Mucosa of gallbladder (tissue), 1 donor: Measurements from ENCODE around the gene ATP8A2. TPM values are rescaled to one million over a fixed set of nuclear protein-coding genes. Genes with fewer than 3 reads are reported as not detected.
"Not testable (repeated sequence)": the region's sequence is repeated elsewhere in the genome, so short reads cannot be mapped to it uniquely, and the experiment has no call there.

Experiments
- DNase-seq: peaks from one replicate; pipeline ENCODE4 v3.0.0-alpha.2; 2020; ENCODE audit warnings: low spot score
- total RNA-seq: library from RNA; stranded (reverse); gene quantifications from one replicate; pipeline ENCODE4 v1.2.1, GENCODE V29; 2021
- donor health status: DM: no; HTN: no; CAD: no.

ATP8A2 gene
- total RNA-seq, 1 donor from 2014 or later, result 0.29 TPM

DNA sequence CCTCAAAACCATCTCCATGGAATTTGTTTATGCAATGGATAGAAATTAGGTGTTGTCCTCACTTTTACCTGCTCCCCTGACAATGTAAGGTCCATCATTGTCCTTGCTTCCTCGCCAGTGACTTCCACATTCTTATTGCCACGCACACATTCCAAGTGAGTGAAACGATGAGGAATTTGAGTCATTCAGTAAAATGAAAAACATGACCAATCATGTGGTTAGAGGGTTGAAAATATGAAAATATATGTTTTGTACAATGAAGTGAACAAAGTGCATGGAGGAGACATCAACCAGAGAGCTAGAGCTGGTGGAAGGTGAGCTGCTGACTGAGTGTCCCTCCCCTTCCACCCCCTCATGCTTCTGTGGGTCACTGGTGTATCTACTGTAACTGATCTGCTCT is 91.7 kb downstream of the ATP8A2 start:
- no peak for DNase-seq

DNA sequence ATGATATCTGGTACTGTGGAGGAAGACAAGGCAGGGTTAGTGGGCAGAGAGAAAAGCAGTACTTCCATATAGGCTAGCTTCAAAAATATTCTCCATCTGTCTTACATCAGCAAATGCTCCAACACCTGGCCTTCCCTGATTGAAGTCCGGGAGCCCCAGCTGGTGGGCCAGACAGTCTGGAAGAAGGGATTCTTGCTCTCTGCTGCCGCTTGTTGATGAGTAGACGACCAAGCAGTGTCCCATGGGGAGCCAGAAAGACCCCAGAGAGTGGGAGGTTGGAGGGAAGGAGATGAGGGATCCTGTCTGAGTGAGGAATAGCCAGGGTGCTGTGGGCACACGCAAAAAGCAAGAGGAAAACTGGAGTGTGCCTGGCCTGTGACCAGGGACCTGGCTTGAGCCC is 95.1 kb downstream of the ATP8A2 start:
- no peak for DNase-seq

DNA sequence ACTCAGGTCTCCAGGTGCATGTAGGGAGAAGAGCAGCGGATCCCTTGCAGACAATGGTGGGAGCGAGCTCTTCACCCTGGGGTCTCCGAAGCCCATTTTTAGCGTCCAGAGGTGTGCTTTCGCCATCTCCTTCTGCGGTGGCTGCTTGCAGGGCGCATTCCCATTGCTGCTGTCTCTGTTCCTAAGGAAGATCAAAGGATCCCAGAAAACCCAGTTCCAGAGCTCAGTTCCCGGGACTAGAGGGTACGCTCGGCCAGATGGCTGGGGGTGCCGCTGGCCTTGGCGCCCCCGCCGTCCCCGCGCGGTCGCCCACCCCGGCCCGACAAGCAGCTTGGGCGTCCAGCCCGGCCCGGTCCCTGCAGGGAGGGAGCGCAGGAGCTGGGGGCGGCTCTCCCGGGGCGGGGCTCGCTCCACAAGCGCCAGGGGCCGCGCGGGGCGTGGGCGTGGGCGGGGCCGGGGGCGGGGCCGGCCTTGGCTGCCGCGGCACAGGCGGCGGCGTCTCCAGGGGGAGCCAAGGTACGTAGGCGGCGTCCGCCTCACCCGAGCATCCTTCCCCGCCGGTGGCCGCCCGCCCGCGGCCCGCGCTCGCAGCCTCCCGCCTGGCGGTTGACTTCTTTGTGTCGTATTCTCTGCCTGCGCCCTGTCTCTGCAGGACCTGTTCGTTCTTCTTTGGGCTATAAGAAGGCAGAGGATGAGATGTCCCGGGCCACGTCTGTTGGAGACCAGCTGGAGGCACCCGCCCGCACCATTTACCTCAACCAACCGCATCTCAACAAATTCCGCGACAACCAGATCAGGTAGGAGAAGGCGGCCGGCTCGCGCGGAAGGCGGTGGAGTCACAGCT is 96.8 kb downstream of the ATP8A2 start:
- no peak for DNase-seq

DNA sequence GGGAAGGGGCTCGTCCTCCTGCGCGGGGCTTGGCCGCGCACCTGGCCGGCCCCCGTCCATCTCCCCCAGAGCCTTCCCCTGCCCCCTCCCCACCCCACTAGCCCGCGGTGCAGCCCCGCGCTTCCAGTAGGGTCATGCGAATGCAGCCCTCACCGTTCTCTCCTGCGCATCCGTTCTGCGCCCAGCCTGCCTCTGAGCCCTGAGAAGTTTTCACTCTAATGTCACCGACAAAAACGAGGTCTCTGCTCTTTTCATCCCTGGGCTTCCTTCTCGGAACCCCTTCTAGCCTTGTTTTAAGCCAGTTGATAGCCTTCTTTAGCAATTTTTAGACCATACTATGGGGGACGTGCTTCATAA is 97.4 kb downstream of the ATP8A2 start:
- DNase-seq, result no peak

DNA sequence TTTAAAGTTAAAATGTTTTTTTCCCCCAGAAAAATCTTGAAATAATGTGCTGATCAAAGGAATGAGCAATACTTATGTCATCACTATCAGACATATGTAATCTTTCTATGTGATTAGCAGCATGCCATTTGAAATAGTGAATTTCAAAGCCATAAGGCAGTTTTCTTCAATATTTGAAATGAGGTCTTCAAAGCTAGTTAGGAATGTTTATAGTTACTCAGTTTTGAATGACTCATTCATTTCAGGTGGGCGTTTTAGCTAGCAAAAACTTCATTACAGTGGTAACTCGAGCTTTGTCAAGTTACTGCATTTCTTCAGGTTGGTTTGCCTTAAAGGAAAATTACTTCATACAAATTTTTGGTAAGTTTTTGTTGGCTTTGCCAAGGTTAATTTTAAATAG is 102.1 kb downstream of the ATP8A2 start:
- no peak for DNase-seq

DNA sequence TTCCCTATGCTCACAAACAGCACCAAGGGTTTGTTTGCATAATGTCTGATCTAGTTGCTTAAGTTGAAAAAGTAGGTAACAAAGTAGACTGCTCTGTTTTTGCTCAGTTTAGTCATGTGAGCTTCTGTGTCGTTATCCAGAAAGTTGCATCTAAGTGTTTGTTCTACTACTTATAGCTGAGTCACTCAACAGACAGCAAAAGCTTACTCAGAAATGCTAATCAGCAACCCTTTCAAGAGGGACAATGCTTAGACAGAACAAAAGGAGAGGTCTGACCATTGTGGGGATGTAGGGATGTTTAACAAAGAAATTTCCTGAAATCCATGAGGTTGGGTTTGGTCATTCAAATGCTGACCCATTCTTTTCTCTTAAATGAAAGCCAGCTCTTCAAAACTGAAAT is 106.4 kb downstream of the ATP8A2 start:
- no peak for DNase-seq

DNA sequence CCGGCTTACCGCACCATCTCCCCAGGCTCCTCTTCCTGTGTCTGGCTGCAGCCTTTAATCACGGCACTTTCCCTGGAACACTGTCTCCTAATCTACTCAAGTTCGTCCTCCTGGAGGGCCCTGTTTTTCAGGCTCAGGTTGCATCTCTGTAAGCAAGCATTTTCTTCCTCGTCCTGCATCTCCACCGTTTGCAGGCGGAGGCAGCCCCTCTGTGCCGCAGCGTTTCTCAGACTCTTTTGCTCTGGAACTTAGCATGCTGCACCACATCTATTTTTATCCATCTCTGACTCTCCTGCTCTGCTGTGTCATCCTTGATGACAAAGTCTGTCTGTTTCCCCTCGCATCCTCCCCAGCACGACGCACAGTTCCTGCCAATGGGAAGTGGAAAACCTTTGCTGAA is 117.5 kb downstream of the ATP8A2 start:
- no peak for DNase-seq

DNA sequence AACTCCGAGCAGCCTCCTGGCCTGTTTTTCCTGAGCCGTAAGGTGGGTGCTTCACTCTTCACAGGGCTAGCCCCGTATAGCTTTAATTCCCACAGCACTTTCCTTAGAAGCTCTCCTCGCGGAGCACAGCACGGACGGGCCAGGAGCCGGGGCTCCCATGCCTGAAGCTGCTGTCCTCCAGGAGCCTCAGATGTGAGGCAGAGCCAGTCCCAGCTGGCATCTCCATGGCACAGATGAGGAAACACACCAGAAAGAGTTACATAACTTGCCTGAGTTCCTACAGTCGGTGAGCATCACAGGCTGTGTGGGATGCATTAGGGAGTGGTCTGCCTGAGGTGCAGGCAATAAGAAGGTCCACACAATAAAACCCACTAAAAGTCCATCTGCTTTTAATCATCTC is 118.5 kb downstream of the ATP8A2 start:
- DNase-seq, result no peak

DNA sequence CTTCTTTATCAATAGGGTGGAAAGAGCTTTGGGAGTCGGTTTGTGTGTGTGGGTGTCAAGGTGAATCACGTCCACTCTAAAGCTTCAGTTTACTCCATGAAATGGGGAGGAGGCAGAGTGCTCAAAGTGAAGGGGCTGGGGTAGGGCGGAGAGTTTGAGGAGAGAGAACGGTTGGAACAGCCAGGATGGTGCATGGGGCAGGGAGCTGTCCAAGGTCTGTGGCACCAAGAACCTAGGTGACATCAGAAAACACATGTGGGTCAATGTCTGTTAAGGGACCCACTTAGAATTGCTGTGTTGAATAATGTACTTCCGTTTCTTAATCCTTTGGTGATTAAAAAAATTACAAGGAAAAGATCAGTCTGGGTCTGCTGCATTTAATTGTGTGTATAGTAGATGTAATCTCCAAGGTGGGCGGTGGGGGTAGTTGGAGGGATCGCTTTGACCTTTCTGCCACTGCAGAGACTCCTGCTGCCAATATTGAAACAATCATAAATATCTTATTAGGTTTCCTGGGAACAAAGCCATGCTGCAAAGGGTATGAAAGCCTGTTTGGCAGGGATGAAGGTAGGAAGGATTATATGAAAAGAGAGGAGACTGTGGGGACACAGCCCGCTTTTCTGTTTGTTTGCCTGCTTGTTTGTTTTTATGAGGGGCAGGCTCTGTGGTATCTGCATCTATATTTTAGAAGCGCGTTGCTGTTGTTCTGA is 122.3 kb downstream of the ATP8A2 start:
- no peak for DNase-seq

DNA sequence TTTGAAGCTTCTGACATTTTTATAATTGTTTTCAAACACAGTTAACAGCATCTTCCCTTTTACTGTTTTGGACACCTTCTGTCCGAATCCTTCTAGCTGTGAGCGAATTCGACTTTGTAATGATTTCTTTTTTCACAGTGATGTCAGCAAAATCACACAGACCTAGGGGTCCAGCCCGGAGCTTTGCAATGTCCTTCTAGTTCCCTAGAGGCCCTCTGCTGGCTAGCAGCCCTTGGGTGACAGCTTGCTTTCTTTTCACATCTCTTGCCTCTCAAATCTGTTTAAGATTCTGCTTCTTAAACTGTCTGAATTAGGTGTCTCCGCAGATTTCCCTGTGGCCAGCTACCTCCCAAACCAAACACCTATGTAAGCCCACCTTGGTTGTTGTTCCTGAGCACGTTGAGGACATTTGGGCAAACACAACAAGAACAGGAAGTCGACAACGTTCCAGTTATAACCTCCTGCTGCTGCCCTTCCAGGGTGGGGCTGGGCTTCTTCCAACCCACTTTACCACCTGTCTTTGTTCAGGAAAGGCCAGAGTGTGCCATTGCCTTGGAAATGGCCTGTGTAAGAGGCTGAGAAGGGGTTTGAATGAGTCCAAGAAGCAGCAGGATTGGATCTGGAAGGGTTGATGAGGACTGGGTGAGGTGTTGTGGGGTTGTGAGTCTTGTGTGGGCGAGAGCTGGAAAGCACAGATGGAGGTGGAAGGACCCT is 123.1 kb downstream of the ATP8A2 start:
- DNase-seq, result no peak

DNA sequence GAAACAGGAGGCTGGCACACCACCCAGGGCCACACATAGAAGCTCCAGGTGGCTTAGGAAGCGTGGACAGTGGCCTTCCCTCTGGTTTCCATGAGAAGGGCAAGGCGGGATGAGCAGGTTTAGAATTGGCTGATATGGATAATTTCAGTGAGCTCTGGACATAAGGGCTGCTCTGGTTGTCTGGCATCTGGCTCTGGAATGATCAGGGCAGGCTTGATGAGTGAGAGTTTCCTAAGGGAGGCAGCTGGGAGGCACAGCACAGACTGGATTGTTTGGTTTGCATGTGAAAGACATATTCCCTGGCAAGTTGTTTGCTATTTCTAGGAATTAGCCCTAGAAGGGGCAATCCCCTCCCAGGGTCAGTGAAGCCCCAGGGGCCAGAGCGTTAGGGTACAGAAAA is 129.5 kb downstream of the ATP8A2 start:
- no peak for DNase-seq

DNA sequence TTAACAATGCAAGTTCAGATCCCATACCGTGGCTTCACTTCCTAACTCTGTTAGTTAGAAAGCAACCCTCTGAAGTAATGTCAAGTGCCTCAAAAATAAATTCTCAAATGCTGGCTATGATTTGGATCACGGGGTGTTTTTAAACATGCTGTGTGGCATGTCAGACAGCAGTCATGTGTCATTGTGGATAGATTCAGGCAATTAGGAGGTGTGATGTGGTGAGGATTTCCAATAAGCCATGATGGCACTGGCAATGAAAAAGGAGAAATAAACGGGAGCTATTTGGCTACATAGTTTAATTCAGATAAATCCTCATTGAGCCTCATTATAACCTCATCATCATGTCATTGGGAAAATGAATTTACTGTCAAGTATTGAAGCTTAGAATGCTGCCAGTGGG is 130.3 kb downstream of the ATP8A2 start:
- no peak for DNase-seq

DNA sequence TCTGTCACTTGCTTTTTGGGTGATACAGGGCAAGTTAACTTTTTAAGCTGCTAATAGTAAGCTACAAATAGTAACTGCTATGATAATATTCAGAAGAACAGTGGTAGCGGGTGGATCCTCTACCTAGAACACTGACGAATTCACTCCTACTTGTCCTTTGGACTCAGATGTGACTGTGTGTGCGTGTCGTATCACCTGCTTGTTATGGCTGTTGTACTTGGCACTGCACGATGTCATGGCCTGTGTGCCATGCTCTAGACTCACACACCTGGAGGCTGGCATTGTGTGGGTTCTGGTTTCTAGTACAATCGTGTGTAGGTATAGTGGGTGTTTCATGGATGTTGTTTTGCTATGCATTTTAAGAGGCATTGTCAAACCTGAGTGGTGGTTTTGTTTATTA is 130.8 kb downstream of the ATP8A2 start:
- no peak for DNase-seq

DNA sequence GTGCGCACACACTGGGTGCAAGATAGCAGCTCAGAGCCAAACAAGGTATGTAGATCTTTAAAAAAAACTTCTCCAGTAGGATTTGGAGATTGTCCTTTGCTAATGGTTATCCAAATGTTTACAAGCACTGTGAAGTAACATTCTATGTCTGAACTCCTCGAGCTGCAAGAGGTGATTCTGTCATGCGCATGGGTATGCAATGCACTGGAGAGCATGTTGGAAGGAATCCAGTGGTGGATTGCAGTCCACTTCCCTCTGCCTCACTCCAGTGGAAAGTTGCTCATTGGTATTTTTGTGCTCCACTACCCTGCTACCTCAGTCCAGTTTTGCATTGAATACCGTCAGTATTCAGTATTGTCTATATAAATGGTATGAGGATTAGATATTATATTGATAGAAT is 132.1 kb downstream of the ATP8A2 start:
- no peak for DNase-seq

DNA sequence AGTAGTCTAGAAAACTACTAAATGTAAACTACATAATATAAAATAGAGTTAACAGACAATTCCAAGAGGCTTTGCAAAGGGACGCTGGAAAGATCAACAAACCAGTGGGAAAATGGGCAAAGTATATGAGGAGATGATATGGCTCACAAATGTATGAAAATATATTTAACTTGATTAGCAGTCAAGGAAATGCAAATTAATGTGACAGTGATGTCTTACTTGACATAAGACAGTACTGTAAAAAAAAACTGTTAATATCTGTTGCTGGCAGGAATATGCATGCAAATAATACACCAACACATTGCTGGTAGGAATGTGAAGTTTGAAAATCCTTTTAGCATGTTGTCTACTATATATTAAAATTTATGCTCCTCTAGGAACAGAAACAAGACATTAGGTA is 136.1 kb downstream of the ATP8A2 start:
- DNase-seq, result no peak

DNA sequence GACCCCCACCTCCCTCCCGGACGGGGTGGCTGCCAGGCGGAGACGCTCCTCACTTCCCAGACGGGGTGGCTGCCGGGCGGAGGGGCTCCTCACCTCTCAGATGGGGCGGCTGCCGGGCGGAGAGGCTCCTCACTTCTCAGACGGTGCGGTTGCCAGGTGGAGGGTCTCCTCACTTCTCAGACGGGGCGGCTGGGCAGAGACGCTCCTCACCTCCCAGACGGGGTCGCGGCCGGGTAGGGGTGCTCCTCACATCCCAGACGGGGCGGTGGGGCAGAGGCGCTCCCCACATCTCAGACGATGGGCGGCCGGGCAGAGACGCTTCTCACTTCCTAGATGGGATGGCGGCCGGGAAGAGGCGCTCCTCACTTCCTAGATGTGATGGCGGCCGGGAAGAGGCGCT is 141.3 kb downstream of the ATP8A2 start:
- not testable (repeated sequence) for DNase-seq

DNA sequence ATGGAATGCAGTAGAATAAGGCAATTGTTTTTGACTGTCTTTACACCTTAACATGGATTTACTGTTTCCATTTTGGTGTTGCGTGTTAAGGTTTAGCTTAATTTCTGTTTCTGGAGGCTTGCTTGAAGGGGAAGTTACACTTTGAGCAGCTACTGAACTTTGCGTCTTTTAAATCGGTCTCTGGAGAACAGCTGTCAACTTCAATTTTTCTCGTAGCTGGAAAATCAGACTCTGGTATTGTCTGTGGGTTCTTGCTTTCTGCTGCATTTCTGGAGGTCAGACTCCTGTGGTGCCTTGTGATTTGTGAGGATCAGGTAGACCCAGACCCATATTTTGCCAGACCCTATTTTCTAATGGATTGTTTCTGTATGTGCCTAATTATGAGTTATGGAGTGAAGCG is 146.7 kb downstream of the ATP8A2 start:
- DNase-seq, result no peak

DNA sequence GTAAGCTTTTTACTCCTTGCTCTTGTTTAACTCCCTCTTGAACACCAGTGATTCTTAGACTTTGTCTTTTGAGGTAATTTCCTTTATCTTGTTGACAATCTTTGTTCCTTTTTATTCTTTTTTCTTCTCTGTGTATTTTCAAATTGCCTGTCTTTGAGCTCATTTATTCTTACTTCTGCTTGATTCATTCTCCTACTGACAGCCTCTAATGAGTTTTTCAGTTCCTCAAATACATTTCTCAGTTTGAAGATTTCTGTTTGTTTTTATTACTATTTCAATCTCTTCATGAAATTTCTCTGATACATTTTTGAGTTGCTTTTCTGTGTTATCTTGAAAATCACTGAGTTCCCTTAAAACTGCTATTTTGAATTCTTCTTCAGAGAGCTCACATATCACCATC is 154.1 kb downstream of the ATP8A2 start:
- DNase-seq, result no peak

DNA sequence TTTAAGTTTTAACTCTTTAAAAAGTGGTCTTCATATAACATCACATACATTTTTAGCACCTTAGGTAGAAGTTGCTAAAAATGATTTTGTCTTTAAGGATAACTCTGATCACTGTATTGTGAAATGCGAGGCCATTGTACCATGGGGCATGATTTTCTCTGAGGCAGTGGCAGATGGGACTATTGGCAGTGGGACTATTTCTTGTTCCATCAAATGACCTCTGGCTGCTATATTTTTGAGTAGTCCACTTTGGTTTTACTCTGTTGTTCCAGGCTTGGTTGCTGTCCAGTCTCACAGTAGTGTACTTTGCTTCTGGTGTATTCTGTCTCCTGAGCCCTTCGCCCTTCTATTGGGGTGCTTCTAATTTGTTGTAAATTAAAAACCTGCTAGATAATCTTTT is 156.5 kb downstream of the ATP8A2 start:
- no peak for DNase-seq

DNA sequence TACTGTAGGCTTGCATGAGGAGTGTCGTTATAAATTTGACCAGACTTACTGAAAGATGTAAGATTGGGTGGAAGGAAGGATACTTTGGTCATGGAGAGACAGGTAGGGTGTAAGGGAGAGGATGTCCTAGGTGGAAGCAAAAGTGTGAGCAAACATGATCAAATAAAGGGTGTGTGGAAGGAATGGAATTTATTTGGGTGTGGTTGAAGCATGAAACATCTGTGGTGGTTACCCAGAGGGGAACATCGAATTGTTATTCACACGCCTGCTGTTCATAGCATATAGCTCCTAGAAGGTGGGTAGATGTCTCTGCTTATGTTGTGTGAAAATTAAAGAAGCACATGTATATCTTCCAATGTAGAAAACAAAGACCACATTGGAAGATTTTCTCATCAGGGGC is 157.7 kb downstream of the ATP8A2 start:
- DNase-seq, result no peak

DNA sequence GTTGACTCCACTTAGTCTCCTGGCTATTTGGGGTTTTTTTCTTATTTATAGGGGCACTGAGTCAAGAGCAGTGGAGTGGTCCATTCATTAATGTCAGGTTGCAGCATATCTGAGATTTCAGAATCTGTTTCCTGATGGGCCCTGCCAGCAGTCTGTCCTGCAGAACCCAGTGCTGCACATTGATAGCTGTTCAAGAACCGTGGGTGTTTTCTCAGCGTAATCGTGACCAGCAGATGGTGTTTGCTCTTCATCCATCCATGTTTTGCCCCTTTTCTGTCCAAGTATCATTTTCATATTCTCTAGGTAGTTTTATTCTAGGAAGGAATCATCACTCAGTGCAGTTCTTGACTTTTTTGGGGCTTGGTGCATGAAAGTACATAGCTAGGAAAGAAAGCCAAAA is 166.5 kb downstream of the ATP8A2 start:
- DNase-seq, result no peak

DNA sequence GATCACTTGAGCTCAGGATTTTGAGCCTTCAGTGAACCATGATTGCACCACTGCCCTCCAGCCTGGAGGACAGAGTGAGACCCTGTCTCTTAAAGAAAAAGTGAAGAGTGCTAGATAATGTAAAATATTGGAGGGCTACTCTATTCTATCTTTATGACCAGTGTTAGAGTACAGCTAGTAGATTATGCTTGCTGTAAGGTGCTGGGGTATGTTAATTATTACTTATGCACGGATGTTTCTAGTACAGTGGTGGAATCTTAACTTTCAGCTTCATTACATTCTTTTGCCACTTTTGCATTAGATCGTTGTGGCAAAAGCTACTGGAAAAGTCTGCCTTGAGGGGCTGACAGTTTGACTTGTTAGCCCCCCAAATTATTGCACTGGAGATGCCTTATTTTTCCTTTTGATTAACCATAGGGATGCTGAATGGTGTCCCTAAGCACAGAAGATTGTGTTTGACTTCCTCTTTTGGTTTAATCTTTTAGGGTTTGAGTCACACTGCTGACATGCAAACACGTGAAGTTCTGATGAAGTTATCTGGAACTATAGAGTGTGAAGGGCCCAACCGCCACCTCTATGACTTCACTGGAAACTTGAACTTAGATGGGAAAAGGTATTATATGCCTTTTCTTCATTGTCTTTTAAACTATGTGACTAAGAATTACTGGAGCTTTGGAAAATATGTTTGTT is 169.8 kb downstream of the ATP8A2 start:
- DNase-seq, result no peak
